ENCODE data around the gene PTCSC3.

DNA sequence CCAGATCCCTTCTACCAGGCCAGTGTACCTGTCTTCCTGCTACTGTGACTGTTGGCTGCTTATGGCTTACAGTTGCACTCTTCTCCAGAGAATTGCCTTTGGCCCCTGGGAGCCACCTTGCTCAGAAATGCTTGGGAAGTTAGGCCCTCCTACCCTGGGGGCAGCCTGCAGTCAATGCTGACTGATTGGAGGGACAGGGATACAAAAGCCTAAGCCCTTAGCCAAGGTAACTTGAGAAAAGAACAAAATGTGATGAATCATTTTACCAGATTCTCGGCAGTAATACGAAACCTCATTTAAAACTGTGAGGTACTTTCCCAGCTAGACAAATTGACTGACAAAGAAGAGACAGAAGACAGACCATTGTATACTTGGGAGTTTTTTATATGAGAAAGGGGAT is 47.3 kb downstream of the PTCSC3 start:
- TF ChIP-seq, protein P1, sequence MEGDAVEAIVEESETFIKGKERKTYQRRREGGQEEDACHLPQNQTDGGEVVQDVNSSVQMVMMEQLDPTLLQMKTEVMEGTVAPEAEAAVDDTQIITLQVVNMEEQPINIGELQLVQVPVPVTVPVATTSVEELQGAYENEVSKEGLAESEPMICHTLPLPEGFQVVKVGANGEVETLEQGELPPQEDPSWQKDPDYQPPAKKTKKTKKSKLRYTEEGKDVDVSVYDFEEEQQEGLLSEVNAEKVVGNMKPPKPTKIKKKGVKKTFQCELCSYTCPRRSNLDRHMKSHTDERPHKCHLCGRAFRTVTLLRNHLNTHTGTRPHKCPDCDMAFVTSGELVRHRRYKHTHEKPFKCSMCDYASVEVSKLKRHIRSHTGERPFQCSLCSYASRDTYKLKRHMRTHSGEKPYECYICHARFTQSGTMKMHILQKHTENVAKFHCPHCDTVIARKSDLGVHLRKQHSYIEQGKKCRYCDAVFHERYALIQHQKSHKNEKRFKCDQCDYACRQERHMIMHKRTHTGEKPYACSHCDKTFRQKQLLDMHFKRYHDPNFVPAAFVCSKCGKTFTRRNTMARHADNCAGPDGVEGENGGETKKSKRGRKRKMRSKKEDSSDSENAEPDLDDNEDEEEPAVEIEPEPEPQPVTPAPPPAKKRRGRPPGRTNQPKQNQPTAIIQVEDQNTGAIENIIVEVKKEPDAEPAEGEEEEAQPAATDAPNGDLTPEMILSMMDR (conservative IDR thresholded peaks at IDR 0.05; ENCODE audit: low read length) = no peak
- TF ChIP-seq EZH2phosphoT487 (IDR thresholded peaks at IDR 0.05; ENCODE audit: borderline replicate concordance, low read depth, low read length) = no peak

Measured in OCI-LY7 (cell line).